Sigmoid colon (tissue), 7 donors: Measurements from ENCODE around the gene PRPF40A. TPM values are rescaled to one million over a fixed set of nuclear protein-coding genes. Genes with fewer than 3 reads are reported as not detected.

ENCODE experiments used
- DNase-seq: peaks from one replicate; pipeline ENCODE4 v3.0.0-alpha.2; 2019
- H3K27ac ChIP-seq, 4 donors: fragments of 200-600 bp; sonication (generic); one replicate each; pipeline ENCODE4 v1.5.1; 2016 to 2019; ENCODE audit warnings: mild to moderate bottlenecking in 1 of 4
- H3K27me3 ChIP-seq, 3 donors: fragments of 200-600 bp; sonication (generic); one replicate each; pipeline ENCODE4 v1.5.1; 2019; ENCODE audit warnings: mild to moderate bottlenecking in 1 of 3
- H3K36me3 ChIP-seq, 4 donors: fragments of 200-600 bp; sonication (generic); one replicate each; pipeline ENCODE4 v1.5.1; 2016 to 2019
- H3K4me1 ChIP-seq, 4 donors: fragments of 200-600 bp; sonication (generic); one replicate each; pipeline ENCODE4 v1.5.1; 2017 to 2019
- H3K4me3 ChIP-seq, 4 donors: fragments of 200-600 bp; sonication (generic); one replicate each; pipeline ENCODE4 v1.5.1; 2017 to 2019; ENCODE audit warnings: mild to moderate bottlenecking in 2 of 4, moderate library complexity in 1 of 4
- H3K9me3 ChIP-seq, 4 donors: fragments of 200-600 bp in 3 of 4; sonication (generic) in 3 of 4; one replicate each; pipeline versions ENCODE4 v1.5.1 to v1.6.1; 2013 to 2019
- CTCF ChIP-seq, 4 experiments: fragments of 450-650 bp in 3 of 4; fragments of 200-600 bp in 1 of 4; IDR thresholded peaks; one replicate each; pipeline ENCODE4 v1.5.1; 2016 to 2019; ENCODE audit warnings: antibody characterized with exemption in 4 of 4, mild to moderate bottlenecking in 3 of 4, moderate library complexity in 2 of 4
- EP300 ChIP-seq, 4 donors: sonication (generic); formaldehyde crosslinking; IDR thresholded peaks; one replicate each; pipeline ENCODE4 v1.6.1; 2017; ENCODE audit warnings: antibody characterized with exemption in 4 of 4
- POLR2A ChIP-seq, 2 donors: fragments of 450-650 bp; IDR thresholded peaks; one replicate each; pipeline ENCODE4 v1.6.1; 2016; ENCODE audit warnings: antibody characterized with exemption in 2 of 2, mild to moderate bottlenecking in 2 of 2, moderate library complexity in 2 of 2
- POLR2AphosphoS5 ChIP-seq, 4 donors: sonication (generic); formaldehyde crosslinking; IDR thresholded peaks; one replicate each; pipeline ENCODE4 v1.6.1; 2017; ENCODE audit warnings: antibody characterized with exemption in 4 of 4
- WGBS, 2 donors: extraction: QIAGEN DNeasy Blood & Tissue Kit; methylation state at CpG; one replicate each; pipeline ENCODE4 v1.1.7; 2013; 5-methylcytosine and 5-hydroxymethylcytosine counted together
- intact Hi-C: fragments of 100-400 bp; cut with DNase I; formaldehyde crosslinking; loops from one replicate; pipeline ENCODE4 v1.15.1; 2023
- polyA plus RNA-seq, 3 donors: library from polyadenylated mRNA; stranded (reverse); fragments of 200-250 nt; gene quantifications; one replicate each; pipeline ENCODE4 v1.2.3, GENCODE V29; 2013
- total RNA-seq, 4 donors: library from RNA; depleted of rRNA; stranded (reverse); fragments of >200 nt; gene quantifications; one replicate each; pipeline ENCODE4 v1.1.0, GENCODE V29; 2016
- donor health status: healthy with polysubstance abuse.
- donor health status: Bipolar disorder and iron deficiency.
- donor health status: healthy.

PRPF40A gene
- total and polyA plus RNA-seq, 7 donors: 24.0 to 200 (median 69.2) TPM

- DNase-seq: no peak
- H3K27me3 ChIP-seq: no peaks in the 10 kb centered on the region
- peaks cover 0 to 5% (median 0%) of the 10 kb centered on the region in 4 donors for H3K4me1 ChIP-seq
- intact Hi-C loops: no loop called here
- H3K27ac ChIP-seq: no peak overlapping the region
- peaks cover 0 to 6% (median 0%) of the 10 kb centered on the region in 4 donors for H3K36me3 ChIP-seq
- no peaks in the 10 kb centered on the region for H3K9me3 ChIP-seq
- H3K4me3 ChIP-seq: no peak overlapping the region
- no peak for TF ChIP-seq CTCF (IDR thresholded peaks at IDR 0.05)
- no peak for TF ChIP-seq POLR2A (IDR thresholded peaks at IDR 0.05)
- TF ChIP-seq POLR2AphosphoS5 (IDR thresholded peaks at IDR 0.05): no peak
- TF ChIP-seq EP300 (IDR thresholded peaks at IDR 0.05): no peak
- 49 to 72% methylated on average over 2 of the region's 2 CpGs for WGBS, 2 donors
These were observed 108.1 kb downstream of the PRPF40A start for GRCh38 chr2:152609154-152609553.

GRCh38 chr2:152607793-152608300 is 109.4 kb downstream of the PRPF40A start:
- Histone ChIP-seq H3K27ac (no peak overlapping the region), H3K4me1 (peaks cover 0 to 3% (median 0%) of the 10 kb centered on the region in 4 donors), H3K9me3 (no peaks in the 10 kb centered on the region), H3K27me3 (no peaks in the 10 kb centered on the region), H3K36me3 (peaks cover 0 to 6% (median 0%) of the 10 kb centered on the region in 4 donors), H3K4me3 (no peak overlapping the region)
- no peak for DNase-seq
- WGBS, 2 donors: 93% methylated on average over 7 of the region's 7 CpGs
- TF ChIP-seq EP300 (IDR thresholded peaks at IDR 0.05) (no peak), POLR2AphosphoS5 (IDR thresholded peaks at IDR 0.05) (no peak), POLR2A (IDR thresholded peaks at IDR 0.05) (no peak), CTCF (IDR thresholded peaks at IDR 0.05) (no peak)
- intact Hi-C loops: no loop called here

GRCh38 chr2:152606941-152607340 is 110.3 kb downstream of the PRPF40A start:
- DNase-seq: no peak
- Histone ChIP-seq H3K4me3 (no peak overlapping the region), H3K36me3 (peaks cover 0 to 6% (median 0%) of the 10 kb centered on the region in 4 donors), H3K9me3 (no peaks in the 10 kb centered on the region), H3K27me3 (no peaks in the 10 kb centered on the region), H3K4me1 (no peaks in the 10 kb centered on the region), H3K27ac (no peak overlapping the region)
- TF ChIP-seq CTCF (IDR thresholded peaks at IDR 0.05): no peak
- no peak for TF ChIP-seq POLR2A (IDR thresholded peaks at IDR 0.05)
- no peak for TF ChIP-seq EP300 (IDR thresholded peaks at IDR 0.05)
- TF ChIP-seq POLR2AphosphoS5 (IDR thresholded peaks at IDR 0.05): no peak
- intact Hi-C loops: no loop called here
- WGBS, 2 donors: 55 to 68% methylated on average over 2 of the region's 2 CpGs

GRCh38 chr2:152606081-152606480 is 111.2 kb downstream of the PRPF40A start:
- intact Hi-C loops: no loop called here
- Histone ChIP-seq H3K9me3 (no peaks in the 10 kb centered on the region), H3K36me3 (peaks cover 0 to 6% (median 0%) of the 10 kb centered on the region in 4 donors), H3K27me3 (no peaks in the 10 kb centered on the region), H3K4me1 (no peaks in the 10 kb centered on the region), H3K4me3 (no peak overlapping the region), H3K27ac (no peak overlapping the region)
- DNase-seq: no peak
- 94 to 100% methylated on average over 1 of the region's 1 CpG for WGBS, 2 donors
- no peak for TF ChIP-seq POLR2AphosphoS5 (IDR thresholded peaks at IDR 0.05)
- no peak for TF ChIP-seq POLR2A (IDR thresholded peaks at IDR 0.05)
- no peak for TF ChIP-seq EP300 (IDR thresholded peaks at IDR 0.05)
- TF ChIP-seq CTCF (IDR thresholded peaks at IDR 0.05): no peak

DNA sequence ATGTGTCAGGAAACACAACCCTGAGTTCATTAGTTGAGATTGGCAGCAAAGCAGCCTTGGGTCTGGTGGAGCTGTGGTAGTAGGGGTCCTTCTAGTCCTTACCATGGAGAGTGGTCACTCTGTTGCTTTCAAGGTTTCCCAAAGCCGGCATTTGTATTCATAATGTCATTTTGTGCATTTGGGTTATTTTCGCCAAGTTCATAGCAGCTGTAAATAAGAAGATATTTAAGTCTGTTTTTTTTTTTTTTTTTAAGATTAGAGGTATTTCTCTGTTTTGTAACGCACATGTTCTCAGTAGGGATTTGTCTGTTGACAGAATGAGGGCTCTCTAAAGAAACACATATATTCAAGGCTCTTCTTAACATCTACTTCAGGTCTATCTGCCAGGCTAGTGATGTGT is 114.1 kb downstream of the PRPF40A start:
- H3K4me3 ChIP-seq: no peak overlapping the region
- no peak for DNase-seq
- H3K27ac ChIP-seq: no peak overlapping the region
- H3K4me1 ChIP-seq: no peaks in the 10 kb centered on the region
- H3K27me3 ChIP-seq: no peaks in the 10 kb centered on the region
- intact Hi-C loops: no loop called here
- H3K36me3 ChIP-seq: peaks cover 0 to 6% (median 0%) of the 10 kb centered on the region in 4 donors
- no peaks in the 10 kb centered on the region for H3K9me3 ChIP-seq
- TF ChIP-seq EP300 (IDR thresholded peaks at IDR 0.05): no peak
- TF ChIP-seq CTCF (IDR thresholded peaks at IDR 0.05): no peak
- TF ChIP-seq POLR2AphosphoS5 (IDR thresholded peaks at IDR 0.05): no peak
- TF ChIP-seq POLR2A (IDR thresholded peaks at IDR 0.05): no peak
- 92 to 96% methylated on average over 3 of the region's 3 CpGs for WGBS, 2 donors
